ENCODE data around the gene COL8A1. TPM values are rescaled to one million over a fixed set of nuclear protein-coding genes. Genes with fewer than 3 reads are reported as not detected.

Gene COL8A1
- total RNA-seq, 1 experiment from 2014 or later: 8.1 TPM

GRCh38 chr3:99808163-99808794 is 169.9 kb downstream of the COL8A1 start:
- Histone ChIP-seq H3K9me3 (ENCODE audit: insufficient read depth, low read depth) (peaks cover 15% of the 10 kb centered on the region), H4K20me1 (ENCODE audit: insufficient read depth) (no peaks in the 10 kb centered on the region), H2AFZ (no peak overlapping the region), H3K27me3 (ENCODE audit: insufficient read depth, low read depth) (no peaks in the 10 kb centered on the region), H3K9me2 (ENCODE audit: insufficient read depth) (no peaks in the 10 kb centered on the region), H3K79me2 (ENCODE audit: low read depth) (no peaks in the 10 kb centered on the region), H3F3A (ENCODE audit: insufficient read depth, low read depth) (no peaks in the 10 kb centered on the region), H3K4me3 (no peak overlapping the region), H3K4me2 (no peak overlapping the region), H3K36me3 (ENCODE audit: low read depth) (no peaks in the 10 kb centered on the region), H3K27ac (no peak overlapping the region), H3K4me1 (replicated peaks; ENCODE audit: insufficient read depth) (no peaks in the 10 kb centered on the region)
- POLR2A ChIA-PET (ENCODE audit: unreplicated experiment): interaction anchor here (0.6 kb wide), 1 partner anchor 462 kb away, joined by 3 read pairs; no protein-coding TSS in a partner anchor
- TF ChIP-seq CTCF (conservative IDR thresholded peaks at IDR 0.05): peak; percentile 86
- no peak for TF ChIP-seq EZH2 (IDR thresholded peaks at IDR 0.05; ENCODE audit: low read depth)
- intact Hi-C loops (cut with micrococcal nuclease; ENCODE audit: unreplicated experiment): loop anchor here (5.0 kb wide), 1 partner anchor 311 kb away; no protein-coding TSS in a partner anchor
- DNase-seq: peak; percentile 60
- CTCF ChIA-PET: interaction anchor here (0.6 to 0.9 kb wide), 3 partner anchors 16 to 1087 kb away, joined by 3 to 10 read pairs (median 5); no protein-coding TSS in a partner anchor
- BruUV-seq (replicated peaks): no TSS peak

GRCh38 chr3:99809565-99809964 is 171.2 kb downstream of the COL8A1 start:
- ChIA-PET POLR2A (ENCODE audit: unreplicated experiment) (no interaction called here), CTCF (no interaction called here)
- Histone ChIP-seq H3K4me3 (no peak overlapping the region), H3K36me3 (ENCODE audit: low read depth) (no peaks in the 10 kb centered on the region), H3K4me2 (no peak overlapping the region), H3K79me2 (ENCODE audit: low read depth) (no peaks in the 10 kb centered on the region), H3K4me1 (replicated peaks; ENCODE audit: insufficient read depth) (no peaks in the 10 kb centered on the region), H2AFZ (no peak overlapping the region), H3K9me2 (ENCODE audit: insufficient read depth) (no peaks in the 10 kb centered on the region), H3F3A (ENCODE audit: insufficient read depth, low read depth) (no peaks in the 10 kb centered on the region), H3K27ac (no peak overlapping the region), H3K9me3 (ENCODE audit: insufficient read depth, low read depth) (peaks cover 15% of the 10 kb centered on the region), H3K27me3 (ENCODE audit: insufficient read depth, low read depth) (no peaks in the 10 kb centered on the region), H4K20me1 (ENCODE audit: insufficient read depth) (no peaks in the 10 kb centered on the region)
- DNase-seq: no peak
- intact Hi-C loops (cut with micrococcal nuclease; ENCODE audit: unreplicated experiment): loop anchor here (5.0 kb wide), 1 partner anchor 312 kb away; no protein-coding TSS in a partner anchor
- BruUV-seq (replicated peaks): no TSS peak
- TF ChIP-seq EZH2 (IDR thresholded peaks at IDR 0.05; ENCODE audit: low read depth): no peak
- TF ChIP-seq CTCF (conservative IDR thresholded peaks at IDR 0.05): no peak

DNA sequence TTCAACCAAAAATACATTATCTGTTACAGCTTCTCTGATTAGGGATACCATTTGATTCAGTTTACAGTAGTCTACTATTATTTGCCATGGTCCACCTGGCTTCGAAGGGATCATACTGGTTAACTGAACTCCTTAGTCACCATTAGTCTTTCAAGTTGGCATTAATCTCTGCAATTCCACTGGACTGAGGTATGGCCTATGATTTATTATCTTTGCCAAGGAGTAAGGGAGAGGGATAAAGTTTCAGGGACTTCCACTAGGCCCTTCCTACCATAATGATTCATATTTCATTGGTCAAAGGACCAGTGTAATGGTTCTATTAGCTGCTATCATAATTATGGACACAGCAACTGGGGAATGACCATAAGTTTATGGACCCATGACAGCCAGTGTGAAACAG is 172.0 kb downstream of the COL8A1 start:
- H2AFZ ChIP-seq: no peak overlapping the region
- ChIA-PET POLR2A (ENCODE audit: unreplicated experiment) (no interaction called here), CTCF (no interaction called here)
- no peaks in the 10 kb centered on the region for H3K36me3 ChIP-seq (ENCODE audit: low read depth)
- BruUV-seq (replicated peaks): no TSS peak
- H3K27me3 ChIP-seq (ENCODE audit: insufficient read depth, low read depth): no peaks in the 10 kb centered on the region
- H3F3A ChIP-seq (ENCODE audit: insufficient read depth, low read depth): no peaks in the 10 kb centered on the region
- H3K9me3 ChIP-seq (ENCODE audit: insufficient read depth, low read depth): peaks cover 8% of the 10 kb centered on the region
- H4K20me1 ChIP-seq (ENCODE audit: insufficient read depth): no peaks in the 10 kb centered on the region
- H3K9me2 ChIP-seq (ENCODE audit: insufficient read depth): no peaks in the 10 kb centered on the region
- H3K79me2 ChIP-seq (ENCODE audit: low read depth): no peaks in the 10 kb centered on the region
- no peak for DNase-seq
- H3K4me2 ChIP-seq: no peak overlapping the region
- H3K4me3 ChIP-seq: no peak overlapping the region
- TF ChIP-seq EZH2 (IDR thresholded peaks at IDR 0.05; ENCODE audit: low read depth) (no peak), CTCF (conservative IDR thresholded peaks at IDR 0.05) (no peak)
- H3K27ac ChIP-seq: no peak overlapping the region
- H3K4me1 ChIP-seq (replicated peaks; ENCODE audit: insufficient read depth): no peaks in the 10 kb centered on the region
- intact Hi-C loops (cut with micrococcal nuclease; ENCODE audit: unreplicated experiment): no loop called here

Data from PC-9 (cell line).